ENCODE results near the gene UNC13C.

DNA sequence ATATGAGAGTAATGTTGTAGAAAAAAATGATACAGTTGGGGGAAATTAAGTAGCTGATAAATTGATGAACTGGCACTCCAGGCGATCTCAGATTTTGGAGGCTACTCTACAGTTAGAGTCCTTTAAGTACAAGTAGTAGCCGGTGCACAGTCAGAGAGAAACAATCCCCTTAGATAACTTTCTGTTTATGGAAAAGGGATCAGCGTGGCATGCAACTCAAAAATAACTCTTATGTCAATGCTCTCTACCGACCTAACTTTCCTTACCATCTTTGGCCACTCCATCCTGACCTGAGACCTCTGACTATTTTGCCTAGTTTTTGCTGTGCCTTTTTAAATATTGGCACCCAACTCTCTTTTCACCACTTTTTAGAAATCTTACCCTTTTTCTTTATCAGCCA, 299.6 kb downstream of the UNC13C start:
- TF ChIP-seq, protein P1, sequence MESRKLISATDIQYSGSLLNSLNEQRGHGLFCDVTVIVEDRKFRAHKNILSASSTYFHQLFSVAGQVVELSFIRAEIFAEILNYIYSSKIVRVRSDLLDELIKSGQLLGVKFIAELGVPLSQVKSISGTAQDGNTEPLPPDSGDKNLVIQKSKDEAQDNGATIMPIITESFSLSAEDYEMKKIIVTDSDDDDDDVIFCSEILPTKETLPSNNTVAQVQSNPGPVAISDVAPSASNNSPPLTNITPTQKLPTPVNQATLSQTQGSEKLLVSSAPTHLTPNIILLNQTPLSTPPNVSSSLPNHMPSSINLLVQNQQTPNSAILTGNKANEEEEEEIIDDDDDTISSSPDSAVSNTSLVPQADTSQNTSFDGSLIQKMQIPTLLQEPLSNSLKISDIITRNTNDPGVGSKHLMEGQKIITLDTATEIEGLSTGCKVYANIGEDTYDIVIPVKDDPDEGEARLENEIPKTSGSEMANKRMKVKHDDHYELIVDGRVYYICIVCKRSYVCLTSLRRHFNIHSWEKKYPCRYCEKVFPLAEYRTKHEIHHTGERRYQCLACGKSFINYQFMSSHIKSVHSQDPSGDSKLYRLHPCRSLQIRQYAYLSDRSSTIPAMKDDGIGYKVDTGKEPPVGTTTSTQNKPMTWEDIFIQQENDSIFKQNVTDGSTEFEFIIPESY (IDR thresholded peaks at IDR 0.05; ENCODE audit: borderline replicate concordance, low read depth) = no peak
- no peak for TF ChIP-seq EZH2phosphoT487 (IDR thresholded peaks at IDR 0.05; ENCODE audit: borderline replicate concordance, low read depth)
- TF ChIP-seq, protein P2, sequence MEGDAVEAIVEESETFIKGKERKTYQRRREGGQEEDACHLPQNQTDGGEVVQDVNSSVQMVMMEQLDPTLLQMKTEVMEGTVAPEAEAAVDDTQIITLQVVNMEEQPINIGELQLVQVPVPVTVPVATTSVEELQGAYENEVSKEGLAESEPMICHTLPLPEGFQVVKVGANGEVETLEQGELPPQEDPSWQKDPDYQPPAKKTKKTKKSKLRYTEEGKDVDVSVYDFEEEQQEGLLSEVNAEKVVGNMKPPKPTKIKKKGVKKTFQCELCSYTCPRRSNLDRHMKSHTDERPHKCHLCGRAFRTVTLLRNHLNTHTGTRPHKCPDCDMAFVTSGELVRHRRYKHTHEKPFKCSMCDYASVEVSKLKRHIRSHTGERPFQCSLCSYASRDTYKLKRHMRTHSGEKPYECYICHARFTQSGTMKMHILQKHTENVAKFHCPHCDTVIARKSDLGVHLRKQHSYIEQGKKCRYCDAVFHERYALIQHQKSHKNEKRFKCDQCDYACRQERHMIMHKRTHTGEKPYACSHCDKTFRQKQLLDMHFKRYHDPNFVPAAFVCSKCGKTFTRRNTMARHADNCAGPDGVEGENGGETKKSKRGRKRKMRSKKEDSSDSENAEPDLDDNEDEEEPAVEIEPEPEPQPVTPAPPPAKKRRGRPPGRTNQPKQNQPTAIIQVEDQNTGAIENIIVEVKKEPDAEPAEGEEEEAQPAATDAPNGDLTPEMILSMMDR (IDR thresholded peaks at IDR 0.05) = no peak
- TF ChIP-seq, protein P3, sequence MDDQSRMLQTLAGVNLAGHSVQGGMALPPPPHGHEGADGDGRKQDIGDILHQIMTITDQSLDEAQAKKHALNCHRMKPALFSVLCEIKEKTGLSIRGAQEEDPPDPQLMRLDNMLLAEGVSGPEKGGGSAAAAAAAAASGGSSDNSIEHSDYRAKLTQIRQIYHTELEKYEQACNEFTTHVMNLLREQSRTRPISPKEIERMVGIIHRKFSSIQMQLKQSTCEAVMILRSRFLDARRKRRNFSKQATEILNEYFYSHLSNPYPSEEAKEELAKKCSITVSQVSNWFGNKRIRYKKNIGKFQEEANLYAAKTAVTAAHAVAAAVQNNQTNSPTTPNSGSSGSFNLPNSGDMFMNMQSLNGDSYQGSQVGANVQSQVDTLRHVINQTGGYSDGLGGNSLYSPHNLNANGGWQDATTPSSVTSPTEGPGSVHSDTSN (IDR thresholded peaks at IDR 0.05) = no peak
- TF ChIP-seq, protein P4, sequence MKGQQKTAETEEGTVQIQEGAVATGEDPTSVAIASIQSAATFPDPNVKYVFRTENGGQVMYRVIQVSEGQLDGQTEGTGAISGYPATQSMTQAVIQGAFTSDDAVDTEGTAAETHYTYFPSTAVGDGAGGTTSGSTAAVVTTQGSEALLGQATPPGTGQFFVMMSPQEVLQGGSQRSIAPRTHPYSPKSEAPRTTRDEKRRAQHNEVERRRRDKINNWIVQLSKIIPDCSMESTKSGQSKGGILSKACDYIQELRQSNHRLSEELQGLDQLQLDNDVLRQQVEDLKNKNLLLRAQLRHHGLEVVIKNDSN (IDR thresholded peaks at IDR 0.05; ENCODE audit: borderline replicate concordance, low read depth) = no peak
- TF ChIP-seq, protein P5, sequence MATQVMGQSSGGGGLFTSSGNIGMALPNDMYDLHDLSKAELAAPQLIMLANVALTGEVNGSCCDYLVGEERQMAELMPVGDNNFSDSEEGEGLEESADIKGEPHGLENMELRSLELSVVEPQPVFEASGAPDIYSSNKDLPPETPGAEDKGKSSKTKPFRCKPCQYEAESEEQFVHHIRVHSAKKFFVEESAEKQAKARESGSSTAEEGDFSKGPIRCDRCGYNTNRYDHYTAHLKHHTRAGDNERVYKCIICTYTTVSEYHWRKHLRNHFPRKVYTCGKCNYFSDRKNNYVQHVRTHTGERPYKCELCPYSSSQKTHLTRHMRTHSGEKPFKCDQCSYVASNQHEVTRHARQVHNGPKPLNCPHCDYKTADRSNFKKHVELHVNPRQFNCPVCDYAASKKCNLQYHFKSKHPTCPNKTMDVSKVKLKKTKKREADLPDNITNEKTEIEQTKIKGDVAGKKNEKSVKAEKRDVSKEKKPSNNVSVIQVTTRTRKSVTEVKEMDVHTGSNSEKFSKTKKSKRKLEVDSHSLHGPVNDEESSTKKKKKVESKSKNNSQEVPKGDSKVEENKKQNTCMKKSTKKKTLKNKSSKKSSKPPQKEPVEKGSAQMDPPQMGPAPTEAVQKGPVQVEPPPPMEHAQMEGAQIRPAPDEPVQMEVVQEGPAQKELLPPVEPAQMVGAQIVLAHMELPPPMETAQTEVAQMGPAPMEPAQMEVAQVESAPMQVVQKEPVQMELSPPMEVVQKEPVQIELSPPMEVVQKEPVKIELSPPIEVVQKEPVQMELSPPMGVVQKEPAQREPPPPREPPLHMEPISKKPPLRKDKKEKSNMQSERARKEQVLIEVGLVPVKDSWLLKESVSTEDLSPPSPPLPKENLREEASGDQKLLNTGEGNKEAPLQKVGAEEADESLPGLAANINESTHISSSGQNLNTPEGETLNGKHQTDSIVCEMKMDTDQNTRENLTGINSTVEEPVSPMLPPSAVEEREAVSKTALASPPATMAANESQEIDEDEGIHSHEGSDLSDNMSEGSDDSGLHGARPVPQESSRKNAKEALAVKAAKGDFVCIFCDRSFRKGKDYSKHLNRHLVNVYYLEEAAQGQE (IDR thresholded peaks at IDR 0.05; ENCODE audit: low read depth, low read length) = no peak
- TF ChIP-seq YY1 (IDR thresholded peaks at IDR 0.05; ENCODE audit: low read depth) = no peak
- no peak for TF ChIP-seq RFX5 (IDR thresholded peaks at IDR 0.05; ENCODE audit: low read length)
- TF ChIP-seq TEAD4 (IDR thresholded peaks at IDR 0.05; ENCODE audit: borderline replicate concordance, insufficient read depth) = no peak
